Mesothelial cell of epicardium (in vitro differentiated cells): ENCODE data around the gene NARS2. TPM values are rescaled to one million over a fixed set of nuclear protein-coding genes. Genes with fewer than 3 reads are reported as not detected.
"Not testable (repeated sequence)": the region's sequence is repeated elsewhere in the genome, so short reads cannot be mapped to it uniquely, and the experiment has no call there.

Experiments
- DNase-seq, 2 experiments: peaks; one replicate each; pipeline ENCODE4 v3.0.0; 2021; ENCODE audit warnings: low spot score in 2 of 2; ENCODE audit not compliant: unreplicated experiment in 2 of 2
- H3K27ac Mint-ChIP-seq: 2 replicates; pipeline ENCODE4 v1.8.0; 2021; ENCODE audit warnings: mixed read lengths
- H3K27me3 Mint-ChIP-seq: 2 replicates; pipeline ENCODE4 v1.8.0; 2021; ENCODE audit warnings: low read depth, mixed read lengths
- H3K36me3 Mint-ChIP-seq: 2 replicates; pipeline ENCODE4 v1.8.0; 2021; ENCODE audit warnings: mixed read lengths
- H3K4me1 Mint-ChIP-seq: 2 replicates; pipeline ENCODE4 v1.8.0; 2021; ENCODE audit warnings: mixed read lengths
- H3K4me3 Mint-ChIP-seq: 2 replicates; pipeline ENCODE4 v1.8.0; 2021; ENCODE audit warnings: mild to moderate bottlenecking, moderate library complexity, mixed read lengths
- H3K9me3 Mint-ChIP-seq: 2 replicates; pipeline ENCODE4 v1.8.0; 2021; ENCODE audit warnings: mixed read lengths
- CTCF ChIP-seq: fragments of 200-600 bp; sonication (generic); IDR thresholded peaks from one replicate; pipeline ENCODE4 v1.5.0; 2021; ENCODE audit warnings: antibody characterized with exemption; ENCODE audit not compliant: unreplicated experiment
- total RNA-seq: library from RNA; stranded (reverse); gene quantifications from 3 replicates; pipeline ENCODE4 v1.2.1, GENCODE V29; 2021

NARS2 gene
- total RNA-seq, 1 donor from 2014 or later, result 23.1 TPM

- peaks cover 35% of the 10 kb centered on the region for H3K36me3 Mint-ChIP-seq
- peaks cover 22% of the 10 kb centered on the region for H3K9me3 Mint-ChIP-seq
- no peak for TF ChIP-seq CTCF
- no peak for DNase-seq
- H3K27me3 Mint-ChIP-seq, result no peaks in the 10 kb centered on the region
- H3K4me1 Mint-ChIP-seq, result no peaks in the 10 kb centered on the region
- H3K4me3 Mint-ChIP-seq, result no peak overlapping the region
- H3K27ac Mint-ChIP-seq, result no peak overlapping the region
These were observed 48.0 kb downstream of the NARS2 start for GRCh38 chr11:78526497-78527146.

GRCh38 chr11:78525720-78526119 lies 48.9 kb downstream of the NARS2 start:
- no peak overlapping the region for H3K4me3 Mint-ChIP-seq

GRCh38 chr11:78520230-78520629 lies 54.4 kb downstream of the NARS2 start:
- Mint-ChIP-seq H3K9me3 (peaks cover 16% of the 10 kb centered on the region), H3K4me3 (no peak overlapping the region), H3K4me1 (peaks cover 2% of the 10 kb centered on the region), H3K27me3 (no peaks in the 10 kb centered on the region), H3K27ac (no peak overlapping the region), H3K36me3 (peaks cover 31% of the 10 kb centered on the region)
- TF ChIP-seq CTCF, result no peak
- DNase-seq, result no peak

More at GRCh38 chr11:78525720-78526119, 48.9 kb downstream of the NARS2 start:
- DNase-seq, result no peak
- H3K27me3 Mint-ChIP-seq, result no peaks in the 10 kb centered on the region
- H3K27ac Mint-ChIP-seq, result no peak overlapping the region
- H3K9me3 Mint-ChIP-seq, result peaks cover 22% of the 10 kb centered on the region
- H3K36me3 Mint-ChIP-seq, result peaks cover 35% of the 10 kb centered on the region
- no peak for TF ChIP-seq CTCF
- H3K4me1 Mint-ChIP-seq, result no peaks in the 10 kb centered on the region

GRCh38 chr11:78516281-78516680 lies 58.4 kb downstream of the NARS2 start:
- TF ChIP-seq CTCF, result no peak
- no peak overlapping the region for H3K27ac Mint-ChIP-seq
- no peak for DNase-seq
- H3K27me3 Mint-ChIP-seq, result no peaks in the 10 kb centered on the region
- peaks cover 5% of the 10 kb centered on the region for H3K9me3 Mint-ChIP-seq
- peaks cover 20% of the 10 kb centered on the region for H3K36me3 Mint-ChIP-seq
- H3K4me3 Mint-ChIP-seq, result no peak overlapping the region
- H3K4me1 Mint-ChIP-seq, result peaks cover 2% of the 10 kb centered on the region

- peaks cover 32% of the 10 kb centered on the region for H3K36me3 Mint-ChIP-seq
- DNase-seq, result no peak
- no peak for TF ChIP-seq CTCF
- peaks cover 2% of the 10 kb centered on the region for H3K4me1 Mint-ChIP-seq
- H3K9me3 Mint-ChIP-seq, result peaks cover 13% of the 10 kb centered on the region
- H3K27ac Mint-ChIP-seq, result no peak overlapping the region
- no peaks in the 10 kb centered on the region for H3K27me3 Mint-ChIP-seq
- H3K4me3 Mint-ChIP-seq, result no peak overlapping the region
These were observed 59.7 kb downstream of the NARS2 start for GRCh38 chr11:78514922-78515502.

- Mint-ChIP-seq H3K36me3 (peaks cover 35% of the 10 kb centered on the region), H3K9me3 (peaks cover 21% of the 10 kb centered on the region)
- not testable (repeated sequence) for DNase-seq, H3K27me3 Mint-ChIP-seq, H3K4me3 Mint-ChIP-seq, H3K4me1 Mint-ChIP-seq, H3K27ac Mint-ChIP-seq
These were observed 61.6 kb downstream of the NARS2 start for GRCh38 chr11:78513085-78513484.
